Endodermal cell (in vitro differentiated cells): ENCODE results near the gene PPP4C. TPM values are rescaled to one million over a fixed set of nuclear protein-coding genes. Genes with fewer than 3 reads are reported as not detected.
"Not testable (repeated sequence)": the region's sequence is repeated elsewhere in the genome, so short reads cannot be mapped to it uniquely, and the experiment has no call there.

Experiments used
- DNase-seq: peaks from one replicate; pipeline ENCODE4 v3.0.0-alpha.2; 2017
- H3K27ac ChIP-seq: 2 replicates; pipeline ENCODE4 v1.5.1; 2013; ENCODE audit warnings: mild to moderate bottlenecking, low read depth, low read length, moderate library complexity
- H3K27me3 ChIP-seq: 2 replicates; pipeline ENCODE4 v1.6.1; 2013; ENCODE audit warnings: mild to moderate bottlenecking, low read length, moderate library complexity; ENCODE audit not compliant: insufficient read depth, control insufficient read depth, poor library complexity, severe bottlenecking
- H3K36me3 ChIP-seq: 2 replicates; pipeline ENCODE4 v1.7.0; 2013; ENCODE audit warnings: mild to moderate bottlenecking, low read length, moderate library complexity; ENCODE audit not compliant: control insufficient read depth, insufficient read depth
- H3K4me1 ChIP-seq: one replicate; pipeline ENCODE4 v1.7.0; 2013; ENCODE audit warnings: low read length; ENCODE audit not compliant: control insufficient read depth, insufficient read depth
- H3K4me3 ChIP-seq: 2 replicates; pipeline ENCODE4 v1.5.1; 2013; ENCODE audit warnings: mild to moderate bottlenecking, low read length, moderate library complexity
- H3K9ac ChIP-seq: 2 replicates; pipeline ENCODE4 v1.6.1; 2013; ENCODE audit warnings: mild to moderate bottlenecking, low read length, moderate library complexity; ENCODE audit not compliant: poor library complexity, severe bottlenecking; ENCODE audit errors: extremely low read depth
- H3K9me3 ChIP-seq: 2 replicates; pipeline ENCODE4 v1.6.1; 2013; ENCODE audit warnings: mild to moderate bottlenecking, low read length, moderate library complexity; ENCODE audit not compliant: control insufficient read depth
- H3K27ac Mint-ChIP-seq: 2 replicates; pipeline ENCODE4 v1.8.0; 2020; ENCODE audit warnings: mixed read lengths
- H3K27me3 Mint-ChIP-seq: 2 replicates; pipeline ENCODE4 v1.8.0; 2021; ENCODE audit warnings: mild to moderate bottlenecking, mixed read lengths; ENCODE audit not compliant: insufficient read depth
- H3K36me3 Mint-ChIP-seq: 2 replicates; pipeline ENCODE4 v1.8.0; 2020; ENCODE audit warnings: low read depth, mixed read lengths
- H3K4me1 Mint-ChIP-seq: 2 replicates; pipeline ENCODE4 v1.8.0; 2020; ENCODE audit warnings: mixed read lengths
- H3K4me3 Mint-ChIP-seq: 2 replicates; pipeline ENCODE4 v1.8.0; 2020; ENCODE audit warnings: mild to moderate bottlenecking, moderate library complexity, mixed read lengths
- H3K9me3 Mint-ChIP-seq: 2 replicates; pipeline ENCODE4 v1.8.0; 2020; ENCODE audit warnings: mild to moderate bottlenecking, mixed read lengths
- CTCF ChIP-seq: fragments of 200-600 bp; sonication (generic); conservative IDR thresholded peaks from 2 replicates; pipeline ENCODE4 v1.5.0; 2021; ENCODE audit warnings: antibody characterized with exemption, mild to moderate bottlenecking
- WGBS, 2 experiments: methylation state at CpG; one replicate each; pipeline versions ENCODE4 v1.1.5 to v1.1.7; 2013; ENCODE audit warnings: missing lambda C conversion rate in 2 of 2, mixed read lengths in 1 of 2; ENCODE audit not compliant: insufficient coverage in 1 of 2, insufficient read length in 1 of 2; 5-methylcytosine and 5-hydroxymethylcytosine counted together
- total RNA-seq, 2 donors: library from RNA; stranded (reverse); fragmentation: NEBNext Ultra II Directional in 1 of 2; extraction: Animal tissue kit (Norgen Biotek cat#: 25700) in 1 of 2; gene quantifications; 2 replicates in 1 of 2; 3 replicates in 1 of 2; pipeline ENCODE4 v1.2.1, GENCODE V29; 2021

Gene PPP4C
- total RNA-seq, 2 donors from 2014 or later: 150 to 151 TPM

GRCh38 chr16:30033270-30033669 is 42.5 kb upstream of the PPP4C start:
- Histone ChIP-seq H3K4me1 (no peaks in the 10 kb centered on the region), H3K27me3 (peaks cover 42% of the 10 kb centered on the region), H3K9me3 (no peaks in the 10 kb centered on the region), H3K4me3 (no peak overlapping the region), H3K36me3 (no peaks in the 10 kb centered on the region), H3K9ac (no peak overlapping the region), H3K27ac (no peak overlapping the region)
- peaks cover 74% of the 10 kb centered on the region for H3K27me3 Mint-ChIP-seq
- no peaks in the 10 kb centered on the region for H3K36me3 Mint-ChIP-seq
- DNase-seq: no peak
- no peak overlapping the region for H3K27ac Mint-ChIP-seq
- WGBS, 2 experiments: 87 to 93% methylated on average over 5 to 7 of the region's 7 CpGs
- H3K4me1 Mint-ChIP-seq: peaks cover 2% of the 10 kb centered on the region
- no peaks in the 10 kb centered on the region for H3K9me3 Mint-ChIP-seq
- H3K4me3 Mint-ChIP-seq: no peak overlapping the region
- TF ChIP-seq CTCF: no peak

- Histone ChIP-seq H3K27ac (no peak overlapping the region), H3K36me3 (no peaks in the 10 kb centered on the region), H3K4me3 (no peak overlapping the region), H3K27me3 (peaks cover 23% of the 10 kb centered on the region), H3K9ac (no peak overlapping the region), H3K4me1 (no peaks in the 10 kb centered on the region), H3K9me3 (no peaks in the 10 kb centered on the region)
- H3K4me3 Mint-ChIP-seq: no peak overlapping the region
- H3K9me3 Mint-ChIP-seq: no peaks in the 10 kb centered on the region
- H3K27me3 Mint-ChIP-seq: peaks cover 29% of the 10 kb centered on the region
- no peak for TF ChIP-seq CTCF
- no peaks in the 10 kb centered on the region for H3K4me1 Mint-ChIP-seq
- no peaks in the 10 kb centered on the region for H3K36me3 Mint-ChIP-seq
- WGBS, 2 experiments: 61 to 87% methylated on average over 2 to 5 of the region's 5 CpGs
- DNase-seq: no peak
- H3K27ac Mint-ChIP-seq: no peak overlapping the region
Observed at GRCh38 chr16:30040221-30040620, 35.6 kb upstream of the PPP4C start.

- not testable (repeated sequence) for H3K9ac ChIP-seq, H3K36me3 ChIP-seq, H3K27ac ChIP-seq, DNase-seq, H3K36me3 Mint-ChIP-seq, H3K9me3 ChIP-seq, H3K4me1 ChIP-seq, H3K4me3 Mint-ChIP-seq, H3K27ac Mint-ChIP-seq, H3K9me3 Mint-ChIP-seq, H3K4me3 ChIP-seq, H3K4me1 Mint-ChIP-seq
- 92 to 97% methylated on average over 3 to 5 of the region's 5 CpGs for WGBS, 2 experiments
- peaks cover 26% of the 10 kb centered on the region for H3K27me3 Mint-ChIP-seq
- H3K27me3 ChIP-seq: peaks cover 18% of the 10 kb centered on the region
Observed at GRCh38 chr16:30040690-30041089, 35.1 kb upstream of the PPP4C start.

GRCh38 chr16:30041841-30042240 is 34.0 kb upstream of the PPP4C start:
- TF ChIP-seq CTCF: peak; percentile 72
- Histone ChIP-seq H3K4me3 (no peak overlapping the region), H3K27me3 (peaks cover 8% of the 10 kb centered on the region), H3K27ac (no peak overlapping the region), H3K9ac (no peak overlapping the region), H3K9me3 (no peaks in the 10 kb centered on the region), H3K36me3 (no peaks in the 10 kb centered on the region), H3K4me1 (no peaks in the 10 kb centered on the region)
- Mint-ChIP-seq H3K27me3 (peaks cover 18% of the 10 kb centered on the region), H3K4me3 (no peak overlapping the region), H3K9me3 (no peaks in the 10 kb centered on the region), H3K4me1 (no peaks in the 10 kb centered on the region), H3K36me3 (no peaks in the 10 kb centered on the region), H3K27ac (no peak overlapping the region)
- 43 to 60% methylated on average over 1 of the region's 5 CpGs for WGBS, 2 experiments
- DNase-seq: no peak
